Astrocyte of the cerebellum (primary cell): ENCODE results near the gene KRTAP9-8.

Experiments
- DNase-seq: peaks from one replicate; pipeline ENCODE4 v3.0.0-alpha.2; 2011; ENCODE audit warnings: low read depth
- H3K4me3 ChIP-seq: 2 replicates; pipeline ENCODE4 v1.5.1; 2011; ENCODE audit warnings: mild to moderate bottlenecking, low read depth, low read length, moderate library complexity
- CTCF ChIP-seq: IDR thresholded peaks from 2 replicates; pipeline ENCODE4 v1.5.1; 2012; ENCODE audit warnings: low read length, low read depth, moderate library complexity, mild to moderate bottlenecking; ENCODE audit errors: missing control alignments
- in situ Hi-C: cut with HindIII; loops from 2 replicates; pipeline ENCODE4 v1.10.0; 2017; ENCODE audit warnings: low sequenced_read_pairs

The KRTAP9-8 gene

GRCh38 chr17:41284043-41284442, 46.2 kb downstream of the KRTAP9-8 start:
- in situ Hi-C loops: no loop called here
- TF ChIP-seq CTCF: no peak
- H3K4me3 ChIP-seq: no peak overlapping the region
- no peak for DNase-seq

- no peak for TF ChIP-seq CTCF
- in situ Hi-C loops: no loop called here
- H3K4me3 ChIP-seq: no peak overlapping the region
- DNase-seq: no peak
Measured at GRCh38 chr17:41284546-41284945, 46.7 kb downstream of the KRTAP9-8 start.

GRCh38 chr17:41287050-41287449, 49.3 kb downstream of the KRTAP9-8 start:
- DNase-seq: no peak
- TF ChIP-seq CTCF: no peak
- in situ Hi-C loops: no loop called here
- no peak overlapping the region for H3K4me3 ChIP-seq
